ENCODE results near the gene S1PR3.

DNA sequence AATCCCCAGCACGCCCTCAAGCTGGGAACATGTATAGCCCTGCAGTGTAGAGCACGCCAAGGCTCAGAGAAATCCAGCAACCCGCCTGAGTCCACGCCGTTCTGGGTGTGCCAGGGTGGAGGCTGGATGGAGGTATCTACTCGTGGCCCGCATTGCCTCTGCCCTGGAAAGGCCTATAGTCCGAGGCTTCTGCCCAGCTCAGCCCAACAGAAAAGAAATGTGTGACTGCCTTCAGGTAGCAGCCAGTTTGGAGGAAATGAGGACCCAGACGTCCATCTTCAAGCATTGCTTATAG, 18.2 kb downstream of the S1PR3 start:
- TF ChIP-seq EZH2 (optimal IDR thresholded peaks at IDR 0.05; ENCODE audit: low read depth, low read length): no peak
- TF ChIP-seq, protein P1, sequence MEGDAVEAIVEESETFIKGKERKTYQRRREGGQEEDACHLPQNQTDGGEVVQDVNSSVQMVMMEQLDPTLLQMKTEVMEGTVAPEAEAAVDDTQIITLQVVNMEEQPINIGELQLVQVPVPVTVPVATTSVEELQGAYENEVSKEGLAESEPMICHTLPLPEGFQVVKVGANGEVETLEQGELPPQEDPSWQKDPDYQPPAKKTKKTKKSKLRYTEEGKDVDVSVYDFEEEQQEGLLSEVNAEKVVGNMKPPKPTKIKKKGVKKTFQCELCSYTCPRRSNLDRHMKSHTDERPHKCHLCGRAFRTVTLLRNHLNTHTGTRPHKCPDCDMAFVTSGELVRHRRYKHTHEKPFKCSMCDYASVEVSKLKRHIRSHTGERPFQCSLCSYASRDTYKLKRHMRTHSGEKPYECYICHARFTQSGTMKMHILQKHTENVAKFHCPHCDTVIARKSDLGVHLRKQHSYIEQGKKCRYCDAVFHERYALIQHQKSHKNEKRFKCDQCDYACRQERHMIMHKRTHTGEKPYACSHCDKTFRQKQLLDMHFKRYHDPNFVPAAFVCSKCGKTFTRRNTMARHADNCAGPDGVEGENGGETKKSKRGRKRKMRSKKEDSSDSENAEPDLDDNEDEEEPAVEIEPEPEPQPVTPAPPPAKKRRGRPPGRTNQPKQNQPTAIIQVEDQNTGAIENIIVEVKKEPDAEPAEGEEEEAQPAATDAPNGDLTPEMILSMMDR (IDR thresholded peaks at IDR 0.05; ENCODE audit: low read length): no peak
- TF ChIP-seq EZH2phosphoT487 (IDR thresholded peaks at IDR 0.05; ENCODE audit: low read length): no peak
